GM18508 (cell line): Measurements from ENCODE around the gene CHTF18.
"Not testable (repeated sequence)": the region's sequence is repeated elsewhere in the genome, so short reads cannot be mapped to it uniquely, and the experiment has no call there.

Experiments used
- ATAC-seq: cut with Tn5 transposase; IDR thresholded peaks from one replicate; pipeline ENCODE4 v1.9.1; 2021; ENCODE audit warnings: moderate number of reproducible peaks; ENCODE audit not compliant: insufficient read depth, unreplicated experiment

Gene CHTF18

DNA sequence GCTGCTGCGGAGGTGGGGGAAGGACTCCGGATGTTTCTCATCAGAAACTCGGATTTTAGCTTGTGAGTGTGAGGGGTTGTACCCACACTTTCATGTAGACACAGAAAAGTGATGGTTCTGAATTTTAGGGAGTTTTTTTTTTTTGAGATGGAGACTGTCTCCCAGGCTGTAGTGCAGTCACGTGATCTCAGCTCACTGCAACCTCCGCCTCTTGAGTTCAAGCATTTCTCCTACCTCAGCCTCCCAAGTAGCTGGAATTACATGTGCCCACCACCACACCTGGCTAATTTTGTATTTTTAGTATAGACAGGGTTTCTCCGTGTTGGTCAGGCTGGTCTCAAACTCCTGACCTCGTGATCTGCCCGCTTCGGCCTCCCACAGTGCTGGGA is 34.5 kb downstream of the CHTF18 start:
- ATAC-seq = no peak

DNA sequence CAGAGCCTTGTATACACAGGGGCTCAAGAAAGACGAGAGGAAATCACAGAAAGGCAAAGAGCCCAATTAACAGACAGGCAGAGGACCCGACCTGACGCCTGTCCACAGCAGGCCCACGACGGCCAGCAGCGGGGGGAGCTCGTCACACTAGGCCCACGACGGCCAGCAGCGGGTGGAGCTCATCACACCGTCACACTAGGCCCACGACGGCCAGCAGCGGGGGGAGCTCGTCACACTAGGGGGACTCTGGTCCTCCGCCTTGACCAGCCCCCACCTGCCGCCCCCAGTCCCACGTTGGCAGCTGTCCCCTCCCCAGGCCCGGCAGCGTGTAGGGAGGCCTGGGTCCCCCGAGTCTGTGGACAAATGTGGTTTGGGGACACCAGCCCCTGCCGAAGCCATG is 35.8 kb downstream of the CHTF18 start:
- ATAC-seq = no peak

GRCh38 chr16:824601-825000 is 36.2 kb downstream of the CHTF18 start:
- ATAC-seq = no peak

DNA sequence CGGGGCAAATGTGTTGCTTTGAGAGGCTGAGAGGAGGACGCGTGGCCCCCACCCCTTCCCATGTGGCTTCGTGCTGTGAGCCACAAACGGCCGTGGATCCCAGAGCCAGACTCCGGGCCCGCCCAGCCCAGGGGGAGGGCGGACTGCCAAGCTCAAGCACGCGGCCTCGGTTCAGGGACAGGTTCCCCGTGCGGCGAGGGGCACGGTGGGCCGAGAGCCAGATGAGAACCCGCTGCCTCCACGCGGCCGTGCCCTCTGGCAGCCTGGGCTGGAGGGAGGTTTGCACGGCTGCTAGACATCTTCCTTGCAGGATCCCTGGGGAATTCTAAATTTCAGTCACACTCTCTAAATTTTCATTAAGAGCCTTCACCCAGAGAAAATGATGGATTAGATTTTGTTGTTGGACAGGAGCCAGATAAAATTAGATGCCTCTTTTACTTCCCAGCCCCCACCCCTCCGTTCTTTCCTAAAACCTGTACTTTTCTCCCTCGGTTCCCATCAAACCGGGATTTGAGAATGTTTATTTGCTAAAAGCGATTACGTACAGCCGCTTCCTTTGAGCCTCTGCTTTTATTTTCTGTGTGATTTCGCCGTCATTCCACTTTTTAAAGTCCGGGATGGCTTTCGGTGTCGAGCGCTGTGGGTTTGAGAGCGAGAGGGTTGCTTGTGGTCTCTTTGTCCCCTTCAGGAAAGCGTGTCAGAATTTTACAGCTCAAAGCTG is 37.1 kb downstream of the CHTF18 start:
- ATAC-seq = no peak

DNA sequence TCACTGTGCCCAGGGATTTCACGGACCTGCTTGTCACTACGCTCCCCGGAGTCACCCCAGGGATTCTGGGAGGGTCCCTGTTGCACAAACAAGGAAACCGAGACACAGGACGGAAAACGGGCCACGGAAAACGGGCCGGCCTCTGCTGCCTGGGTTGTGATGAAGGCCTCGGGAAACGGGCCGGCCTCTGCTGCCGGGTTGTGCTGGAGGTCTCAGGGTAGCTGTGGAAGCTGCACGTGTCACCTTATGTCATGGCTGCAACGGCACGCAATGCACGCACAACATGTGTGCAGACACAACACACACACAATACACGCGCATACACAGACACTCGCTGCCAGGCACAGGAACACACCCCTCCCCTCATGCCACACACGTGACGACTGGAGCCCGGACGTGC is 39.1 kb downstream of the CHTF18 start:
- no peak for ATAC-seq

- no peak for ATAC-seq
Observed at GRCh38 chr16:828891-829290, 40.5 kb downstream of the CHTF18 start.

- no peak for ATAC-seq
Observed at GRCh38 chr16:830107-830870, 41.9 kb downstream of the CHTF18 start.

DNA sequence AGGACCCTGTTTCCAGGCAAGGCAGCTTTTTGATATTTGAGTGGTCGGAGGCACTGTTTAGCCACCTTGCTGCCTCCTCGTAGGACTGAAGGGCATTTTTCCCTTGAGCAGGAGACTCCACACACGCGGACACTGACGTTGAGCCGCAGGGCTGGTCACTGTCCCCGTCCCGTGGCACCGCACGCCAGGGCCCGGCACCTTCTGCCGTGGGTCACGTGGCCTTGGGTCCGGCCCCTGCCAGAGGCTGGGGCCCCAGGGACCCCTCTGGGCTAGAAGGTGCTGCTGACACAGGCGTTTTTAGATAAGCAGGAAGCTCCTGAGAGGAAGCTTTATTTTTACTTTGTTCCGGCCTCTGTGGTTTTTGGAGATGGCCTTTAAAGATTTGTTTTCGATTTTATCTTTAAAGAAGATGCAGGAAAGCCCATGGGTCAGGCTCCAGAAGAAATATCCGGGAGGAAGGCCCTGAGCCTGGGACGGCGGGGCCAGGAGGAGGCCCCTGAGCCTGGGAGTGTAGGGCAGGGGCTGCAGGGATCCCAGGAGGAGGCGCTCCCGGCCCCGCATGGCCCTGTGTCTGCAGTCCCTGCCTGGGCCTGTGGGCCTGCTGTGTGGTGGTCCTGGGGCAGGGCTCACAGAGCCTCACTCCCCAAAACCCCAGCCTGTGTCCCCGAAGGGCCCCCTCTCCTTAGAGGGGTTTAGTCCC is 42.6 kb downstream of the CHTF18 start:
- no peak for ATAC-seq

GRCh38 chr16:831571-832413 is 43.4 kb downstream of the CHTF18 start:
- no peak for ATAC-seq

DNA sequence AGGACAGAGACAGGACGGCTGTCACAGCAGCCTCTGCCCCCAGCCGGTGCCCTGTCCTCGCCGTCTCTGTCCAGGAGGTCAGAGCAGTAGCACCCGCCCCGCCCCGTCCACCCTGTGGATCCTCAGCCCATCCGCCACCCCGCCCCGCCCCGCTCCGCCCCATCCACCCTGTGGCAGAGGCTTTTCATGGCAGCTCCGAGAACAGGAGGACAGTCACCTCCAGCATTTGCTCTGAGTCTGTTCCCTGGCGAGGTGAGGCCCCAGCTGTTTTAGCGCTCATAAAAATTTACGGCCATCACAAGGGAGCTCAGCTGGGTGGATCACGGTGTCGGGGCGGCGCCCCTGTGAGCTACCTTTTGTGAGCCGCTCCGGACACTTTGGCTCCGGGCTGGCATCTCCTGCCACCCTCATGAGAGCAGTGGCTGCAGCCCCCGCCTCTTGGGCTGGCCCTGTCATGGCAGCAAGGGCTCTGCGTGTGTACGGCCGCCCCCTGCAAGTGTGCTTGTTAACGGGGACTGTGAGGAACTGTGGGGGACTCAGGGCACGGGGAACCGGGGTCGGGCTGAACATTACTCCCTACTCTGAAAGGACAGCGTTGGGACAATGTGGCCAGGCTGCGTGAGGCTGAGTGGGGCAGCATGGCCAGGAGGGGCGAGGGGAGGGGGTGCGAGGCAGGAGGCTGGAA is 44.4 kb downstream of the CHTF18 start:
- no peak for ATAC-seq

DNA sequence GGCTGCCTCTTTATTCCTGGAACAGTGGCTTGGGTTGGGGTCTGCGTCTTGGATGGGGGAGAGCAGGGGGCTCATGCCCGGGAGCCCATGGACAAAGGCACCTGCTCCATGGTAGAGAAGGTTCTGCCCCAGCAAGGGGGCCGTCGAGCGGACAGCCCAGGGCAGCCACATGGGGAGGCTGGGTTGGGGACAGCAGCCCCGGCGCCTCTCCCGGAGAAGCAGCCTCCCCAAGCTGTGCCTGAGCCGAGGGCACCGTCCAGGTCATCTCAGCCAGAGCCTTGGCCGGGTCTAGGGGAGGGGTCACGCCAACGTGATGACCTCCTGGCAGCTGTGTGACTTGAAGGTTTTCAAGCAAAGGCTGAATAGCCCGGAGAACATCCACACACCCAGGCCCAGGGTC is 45.0 kb downstream of the CHTF18 start:
- ATAC-seq = no peak

- ATAC-seq = no peak
Observed at GRCh38 chr16:835373-835772, 47.0 kb downstream of the CHTF18 start.

GRCh38 chr16:836221-836620 is 47.8 kb downstream of the CHTF18 start:
- no peak for ATAC-seq

DNA sequence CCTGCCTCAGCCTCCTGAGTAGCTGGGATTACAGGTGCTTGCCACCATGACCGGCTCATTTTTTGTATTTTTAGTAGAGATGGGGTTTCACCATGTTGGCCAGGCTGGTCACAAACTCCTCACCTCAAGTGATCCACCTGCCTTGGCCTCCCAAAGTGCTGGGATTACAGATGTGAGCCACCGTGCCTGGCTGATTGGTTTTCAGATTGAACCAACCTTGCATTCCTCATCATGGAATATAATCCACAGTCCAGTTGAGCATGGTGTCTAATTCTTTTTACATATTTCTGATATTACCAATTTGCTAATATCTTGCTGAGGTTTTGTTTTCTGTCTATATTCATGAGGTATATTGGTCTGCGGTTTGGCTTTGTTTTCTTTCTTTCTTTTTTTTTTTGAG is 48.4 kb downstream of the CHTF18 start:
- ATAC-seq = not testable (repeated sequence)

- no peak for ATAC-seq
Observed at GRCh38 chr16:838741-839140, 50.3 kb downstream of the CHTF18 start.

DNA sequence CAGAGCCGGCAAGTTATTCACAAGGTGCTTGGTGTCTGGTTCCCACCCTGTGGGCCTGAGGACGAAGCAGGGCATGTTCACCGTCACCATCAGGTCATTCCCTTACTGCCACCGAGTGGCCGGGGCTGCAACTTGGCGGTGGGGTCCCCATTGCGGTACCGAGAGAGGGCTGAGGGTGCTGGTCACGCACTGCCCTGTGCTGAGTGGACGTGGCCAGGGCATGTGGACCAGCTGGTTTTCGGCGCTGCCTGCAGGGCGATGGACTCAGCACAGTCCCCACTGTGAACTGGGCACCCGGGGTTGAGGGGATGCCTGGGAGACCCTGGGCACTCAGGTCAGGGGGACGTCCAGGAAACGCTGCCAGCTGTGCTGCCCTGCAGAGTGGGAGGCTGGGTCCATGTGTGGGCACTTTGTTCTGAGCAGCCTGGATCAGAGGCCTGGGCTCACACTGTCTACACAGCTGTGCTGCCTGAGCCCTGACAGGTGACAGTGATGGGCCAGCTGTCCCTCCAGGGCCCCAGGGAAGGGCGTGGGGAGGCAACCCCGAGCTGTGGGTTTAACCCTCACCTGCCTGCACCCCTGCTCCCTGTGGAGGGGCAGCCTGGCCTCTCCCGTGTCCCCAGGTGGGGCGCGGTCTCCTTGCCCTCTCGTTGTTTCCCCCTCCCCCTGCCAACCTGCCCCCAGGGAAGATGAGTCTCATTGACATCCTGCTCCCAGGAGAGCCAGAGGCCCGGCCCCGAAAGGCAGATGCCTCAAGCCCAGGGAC is 51.4 kb downstream of the CHTF18 start:
- no peak for ATAC-seq

- no peak for ATAC-seq
Observed at GRCh38 chr16:840561-841454, 52.4 kb downstream of the CHTF18 start.

DNA sequence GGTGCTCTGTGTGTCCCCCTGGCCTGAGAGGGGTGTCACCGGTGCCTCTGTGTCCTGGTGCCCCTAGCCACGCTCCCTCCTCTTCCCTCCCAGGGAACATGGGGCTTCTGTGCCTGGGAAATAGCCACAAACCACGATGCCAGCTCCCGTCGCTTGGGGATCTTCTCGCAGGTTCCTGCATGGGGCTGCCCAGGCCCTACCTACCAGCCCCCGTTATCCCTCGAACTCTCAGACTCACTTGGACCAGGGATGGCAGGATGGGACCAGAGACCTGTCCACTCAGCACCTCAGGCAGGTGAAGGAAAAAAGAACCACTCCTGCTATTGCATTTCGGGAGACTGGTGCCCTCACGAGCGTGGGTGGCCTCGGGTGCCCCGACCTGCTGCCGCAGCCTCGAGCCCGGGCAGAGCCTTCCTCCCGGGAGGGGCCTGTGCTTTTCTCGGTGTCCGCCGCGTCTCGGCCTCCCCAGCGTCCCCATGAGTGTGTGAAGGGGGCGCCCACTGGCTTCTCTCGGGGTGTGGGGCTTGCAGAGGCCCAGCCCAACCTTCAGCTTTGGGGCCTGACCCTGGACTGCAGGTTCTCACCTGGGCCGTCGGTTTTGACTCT is 53.1 kb downstream of the CHTF18 start:
- ATAC-seq = no peak
